Measurements from ENCODE around the gene TRHDE. TPM values are rescaled to one million over a fixed set of nuclear protein-coding genes. Genes with fewer than 3 reads are reported as not detected.

The TRHDE gene
- polyA plus RNA-seq, 1 donor from 2014 or later = 20.6 TPM

- H2AFZ ChIP-seq (ENCODE audit: low read depth, low read length) = no peak overlapping the region
- peaks cover 23% of the 10 kb centered on the region for H3K27me3 ChIP-seq (ENCODE audit: insufficient read depth, low read depth, low read length)
- peaks cover 45% of the 10 kb centered on the region for H3K79me2 ChIP-seq (replicated peaks; ENCODE audit: insufficient read depth, low read length)
- H3K36me3 ChIP-seq (ENCODE audit: insufficient read depth, low read length) = no peaks in the 10 kb centered on the region
- no peaks in the 10 kb centered on the region for H3K9me3 ChIP-seq (ENCODE audit: low read length)
- no peak overlapping the region for H3K9ac ChIP-seq (ENCODE audit: low read length)
- H3K4me3 ChIP-seq (ENCODE audit: low read length) = peak overlapping the region; percentile 81
- H3K9me2 ChIP-seq (ENCODE audit: insufficient read depth, low read length) = no peaks in the 10 kb centered on the region
- no peak overlapping the region for H3K27ac ChIP-seq (ENCODE audit: low read length)
- no peaks in the 10 kb centered on the region for H3F3A ChIP-seq (ENCODE audit: insufficient read depth, low read length, poor library complexity, severe bottlenecking)
- no peaks in the 10 kb centered on the region for H4K20me1 ChIP-seq (ENCODE audit: insufficient read depth)
- H3K4me2 ChIP-seq (ENCODE audit: low read length) = peak overlapping the region; percentile 53
- no peak for TF ChIP-seq REST (IDR thresholded peaks at IDR 0.05; ENCODE audit: borderline replicate concordance)
- no peak for TF ChIP-seq TAF1 (IDR thresholded peaks at IDR 0.05; ENCODE audit: low read depth)
- no peak for TF ChIP-seq EP300 (conservative IDR thresholded peaks at IDR 0.05; ENCODE audit: poor library complexity, severe bottlenecking)
- no peak for TF ChIP-seq POLR2AphosphoS5 (IDR thresholded peaks at IDR 0.05)
- TF ChIP-seq SMC3 (conservative IDR thresholded peaks at IDR 0.05; ENCODE audit: poor library complexity) = no peak
- no peak for TF ChIP-seq EZH2 (IDR thresholded peaks at IDR 0.05; ENCODE audit: borderline replicate concordance, insufficient read depth, low read length, poor library complexity, severe bottlenecking)
- no peak for TF ChIP-seq RAD21 (conservative IDR thresholded peaks at IDR 0.05)
- TF ChIP-seq CTCF (IDR thresholded peaks at IDR 0.05; ENCODE audit: poor library complexity, severe bottlenecking) = no peak
- TF ChIP-seq MXI1 (conservative IDR thresholded peaks at IDR 0.05; ENCODE audit: poor library complexity, severe bottlenecking) = no peak
Observed at GRCh38 chr12:72276181-72276805, 4.1 kb downstream of the TRHDE start.

GRCh38 chr12:72277415-72277814, 5.2 kb downstream of the TRHDE start:
- Histone ChIP-seq H3K27me3 (ENCODE audit: insufficient read depth, low read depth, low read length) (peaks cover 23% of the 10 kb centered on the region), H3K79me2 (replicated peaks; ENCODE audit: insufficient read depth, low read length) (peaks cover 45% of the 10 kb centered on the region), H3K9ac (ENCODE audit: low read length) (no peak overlapping the region), H4K20me1 (ENCODE audit: insufficient read depth) (no peaks in the 10 kb centered on the region), H3K27ac (ENCODE audit: low read length) (no peak overlapping the region), H2AFZ (ENCODE audit: low read depth, low read length) (no peak overlapping the region), H3K9me2 (ENCODE audit: insufficient read depth, low read length) (no peaks in the 10 kb centered on the region), H3F3A (ENCODE audit: insufficient read depth, low read length, poor library complexity, severe bottlenecking) (no peaks in the 10 kb centered on the region), H3K9me3 (ENCODE audit: low read length) (no peaks in the 10 kb centered on the region), H3K4me2 (ENCODE audit: low read length) (peak overlapping the region; percentile 6), H3K4me3 (ENCODE audit: low read length) (peak overlapping the region; percentile 81), H3K36me3 (ENCODE audit: insufficient read depth, low read length) (no peaks in the 10 kb centered on the region)
- TF ChIP-seq CTCF (IDR thresholded peaks at IDR 0.05; ENCODE audit: poor library complexity, severe bottlenecking) = no peak
- no peak for TF ChIP-seq POLR2AphosphoS5 (IDR thresholded peaks at IDR 0.05)
- TF ChIP-seq REST (IDR thresholded peaks at IDR 0.05; ENCODE audit: borderline replicate concordance) = no peak
- no peak for TF ChIP-seq EZH2 (IDR thresholded peaks at IDR 0.05; ENCODE audit: borderline replicate concordance, insufficient read depth, low read length, poor library complexity, severe bottlenecking)
- no peak for TF ChIP-seq RAD21 (conservative IDR thresholded peaks at IDR 0.05)
- no peak for TF ChIP-seq SMC3 (conservative IDR thresholded peaks at IDR 0.05; ENCODE audit: poor library complexity)
- no peak for TF ChIP-seq TAF1 (IDR thresholded peaks at IDR 0.05; ENCODE audit: low read depth)
- TF ChIP-seq EP300 (conservative IDR thresholded peaks at IDR 0.05; ENCODE audit: poor library complexity, severe bottlenecking) = no peak
- TF ChIP-seq MXI1 (conservative IDR thresholded peaks at IDR 0.05; ENCODE audit: poor library complexity, severe bottlenecking) = no peak
